DOHH2 (cell line): ENCODE data around the gene CSNK1A1.

Source experiments
- CTCF ChIP-seq: fragments of 200-600 bp; sonication (generic); IDR thresholded peaks from one replicate; pipeline ENCODE4 v1.5.1; 2014; ENCODE audit warnings: antibody characterized with exemption, mild to moderate bottlenecking, low read depth, low read length; ENCODE audit not compliant: poor library complexity, severe bottlenecking
- EZH2phosphoT487 ChIP-seq: fragments of 200-600 bp; sonication (generic); IDR thresholded peaks from 2 replicates; pipeline ENCODE4 v1.6.1; 2017; ENCODE audit warnings: borderline replicate concordance, mild to moderate bottlenecking, antibody characterized with exemption, low read length, moderate library complexity, mixed read lengths

GRCh38 chr5:149588936-149589335 lies 37.7 kb upstream of the CSNK1A1 start:
- TF ChIP-seq CTCF (no peak), EZH2phosphoT487 (no peak)
